ENCODE data around the gene TMEM147. TPM values are rescaled to one million over a fixed set of nuclear protein-coding genes. Genes with fewer than 3 reads are reported as not detected.

TMEM147 gene
- total RNA-seq, 1 experiment from 2014 or later, result 126 TPM

GRCh38 chr19:35561436-35561835 is 16.0 kb downstream of the TMEM147 start:
- 0 out of 2 replicates have a peak, but pooled peaks cover 3% of the 10 kb centered on the region for H3K9me3 ChIP-seq
- H3K4me3 Mint-ChIP-seq (ENCODE audit: unreplicated experiment), result no peak overlapping the region
- H3K36me3 ChIP-seq (ENCODE audit: control insufficient read depth, insufficient read depth, low read length), result no peaks in the 10 kb centered on the region
- CTCF ChIA-PET, result no interaction called here
- BruUV-seq (replicated peaks), result no TSS peak
- DNase-seq, result no peak
- H3K4me3 ChIP-seq (ENCODE audit: low read depth, low read length), result no peak overlapping the region
- no peaks in the 10 kb centered on the region for H3K4me1 Mint-ChIP-seq (ENCODE audit: low read depth, unreplicated experiment)
- peaks cover 27% of the 10 kb centered on the region for H3K27me3 Mint-ChIP-seq (ENCODE audit: insufficient read depth, unreplicated experiment)
- intact Hi-C loops (cut with micrococcal nuclease; ENCODE audit: unreplicated experiment), result no loop called here
- H3K27ac Mint-ChIP-seq (ENCODE audit: unreplicated experiment), result no peak overlapping the region
- POLR2A ChIA-PET, result no interaction called here
- no peak for TF ChIP-seq CTCF (IDR thresholded peaks at IDR 0.05; ENCODE audit: insufficient read depth in 1 of 2, low read depth in 1 of 2, low read length in 1 of 2, severe bottlenecking in 1 of 2, unreplicated experiment in 1 of 2)
- no peaks in the 10 kb centered on the region for H3K9me3 Mint-ChIP-seq (ENCODE audit: unreplicated experiment)
- peaks cover 5% of the 10 kb centered on the region for H3K36me3 Mint-ChIP-seq (ENCODE audit: insufficient read depth, unreplicated experiment)
- H3K4me1 ChIP-seq, result 0 out of 2 replicates have a peak, but pooled peaks cover 5% of the 10 kb centered on the region
- no peaks in the 10 kb centered on the region for H3K27me3 ChIP-seq (replicated peaks; ENCODE audit: control insufficient read depth, insufficient read depth, low read length)

- BruUV-seq (replicated peaks), result no TSS peak
- H3K27ac Mint-ChIP-seq (ENCODE audit: unreplicated experiment), result no peak overlapping the region
- intact Hi-C loops (cut with micrococcal nuclease; ENCODE audit: unreplicated experiment), result no loop called here
- 0 out of 2 replicates have a peak, but pooled peaks cover 5% of the 10 kb centered on the region for H3K4me1 ChIP-seq
- no peaks in the 10 kb centered on the region for H3K36me3 ChIP-seq (ENCODE audit: control insufficient read depth, insufficient read depth, low read length)
- H3K4me3 Mint-ChIP-seq (ENCODE audit: unreplicated experiment), result no peak overlapping the region
- H3K27me3 Mint-ChIP-seq (ENCODE audit: insufficient read depth, unreplicated experiment), result peaks cover 25% of the 10 kb centered on the region
- H3K27me3 ChIP-seq (replicated peaks; ENCODE audit: control insufficient read depth, insufficient read depth, low read length), result no peaks in the 10 kb centered on the region
- ChIA-PET CTCF (no interaction called here), POLR2A (no interaction called here)
- peaks cover 5% of the 10 kb centered on the region for H3K36me3 Mint-ChIP-seq (ENCODE audit: insufficient read depth, unreplicated experiment)
- no peak overlapping the region for H3K4me3 ChIP-seq (ENCODE audit: low read depth, low read length)
- no peaks in the 10 kb centered on the region for H3K9me3 Mint-ChIP-seq (ENCODE audit: unreplicated experiment)
- TF ChIP-seq CTCF (IDR thresholded peaks at IDR 0.05; ENCODE audit: insufficient read depth in 1 of 2, low read depth in 1 of 2, low read length in 1 of 2, severe bottlenecking in 1 of 2, unreplicated experiment in 1 of 2), result no peak
- DNase-seq, result no peak
- 0 out of 2 replicates have a peak, but pooled peaks cover 3% of the 10 kb centered on the region for H3K9me3 ChIP-seq
- H3K4me1 Mint-ChIP-seq (ENCODE audit: low read depth, unreplicated experiment), result no peaks in the 10 kb centered on the region
Measured at GRCh38 chr19:35562336-35562735, 16.9 kb downstream of the TMEM147 start.

GRCh38 chr19:35562776-35563175 is 17.4 kb downstream of the TMEM147 start:
- TF ChIP-seq CTCF (IDR thresholded peaks at IDR 0.05; ENCODE audit: insufficient read depth in 1 of 2, low read depth in 1 of 2, low read length in 1 of 2, severe bottlenecking in 1 of 2, unreplicated experiment in 1 of 2), result no peak
- CTCF ChIA-PET, result no interaction called here
- no TSS peak for BruUV-seq (replicated peaks)

More at GRCh38 chr19:35562776-35563175, 17.4 kb downstream of the TMEM147 start:
- Mint-ChIP-seq H3K9me3 (ENCODE audit: unreplicated experiment) (no peaks in the 10 kb centered on the region), H3K4me3 (ENCODE audit: unreplicated experiment) (no peak overlapping the region), H3K4me1 (ENCODE audit: low read depth, unreplicated experiment) (no peaks in the 10 kb centered on the region), H3K36me3 (ENCODE audit: insufficient read depth, unreplicated experiment) (peaks cover 5% of the 10 kb centered on the region), H3K27me3 (ENCODE audit: insufficient read depth, unreplicated experiment) (peaks cover 24% of the 10 kb centered on the region), H3K27ac (ENCODE audit: unreplicated experiment) (no peak overlapping the region)
- intact Hi-C loops (cut with micrococcal nuclease; ENCODE audit: unreplicated experiment), result no loop called here
- Histone ChIP-seq H3K4me1 (0 out of 2 replicates have a peak, but pooled peaks cover 5% of the 10 kb centered on the region), H3K27me3 (replicated peaks; ENCODE audit: control insufficient read depth, insufficient read depth, low read length) (no peaks in the 10 kb centered on the region), H3K4me3 (ENCODE audit: low read depth, low read length) (no peak overlapping the region), H3K36me3 (ENCODE audit: control insufficient read depth, insufficient read depth, low read length) (no peaks in the 10 kb centered on the region), H3K9me3 (0 out of 2 replicates have a peak, but pooled peaks cover 3% of the 10 kb centered on the region)
- DNase-seq, result no peak
- POLR2A ChIA-PET, result no interaction called here

All from Caco-2 (cell line).